Mucosa of descending colon (tissue), 3 donors: Measurements from ENCODE around the gene SYTL3. TPM values are rescaled to one million over a fixed set of nuclear protein-coding genes. Genes with fewer than 3 reads are reported as not detected.

Source experiments
- ATAC-seq: fragments of 200-7000 bp; cut with Tn5 transposase; one replicate; pipeline ENCODE4 v1.9.1; 2020; ENCODE audit warnings: mild to moderate bottlenecking, moderate library complexity
- DNase-seq, 3 donors: peaks; one replicate each; pipeline ENCODE4 v3.0.0-alpha.2; 2020
- H3K36me3 ChIP-seq: fragments of 200-600 bp; one replicate; pipeline ENCODE4 v1.8.0; 2021; ENCODE audit warnings: low read depth, mild to moderate bottlenecking
- H3K4me1 ChIP-seq: fragments of 200-600 bp; one replicate; pipeline ENCODE4 v1.8.0; 2021; ENCODE audit warnings: low read depth, mild to moderate bottlenecking
- H3K4me3 ChIP-seq: fragments of 200-600 bp; one replicate; pipeline ENCODE4 v1.8.0; 2021; ENCODE audit warnings: mild to moderate bottlenecking
- H3K9me3 ChIP-seq: fragments of 200-600 bp; one replicate; pipeline ENCODE4 v1.8.0; 2021; ENCODE audit warnings: mild to moderate bottlenecking
- CTCF ChIP-seq: fragments of 200-600 bp; IDR thresholded peaks from one replicate; pipeline ENCODE4 v1.8.0; 2022; ENCODE audit warnings: antibody characterized with exemption, mild to moderate bottlenecking
- intact Hi-C, 2 donors: fragments of 100-400 bp; cut with DNase I in 1 of 2; cut with micrococcal nuclease in 1 of 2; formaldehyde crosslinking; loops; one replicate each; pipeline versions ENCODE4 v1.11.0 to v1.11.1; 2022; cut with DNase I, micrococcal nuclease
- total RNA-seq, 3 donors: library from RNA; stranded (reverse); fragmentation: NEBNext Ultra II Directional in 2 of 3; extraction: Animal tissue kit (Norgen Biotek cat#: 25700) in 2 of 3; gene quantifications; one replicate each; pipeline versions ENCODE4 v1.2.1 to v1.2.4, GENCODE V29; 2021 to 2023
- donor health status: DM: no; HTN: no; CAD: no; lungs with moderate emphysema.
- donor health status: DM: no; HTN: no; CAD: no.
- donor health status: DM: no; HTN: yes; CAD: no.

SYTL3 gene
- total RNA-seq, 3 donors from 2014 or later = 2.8 to 4.7 (median 4.4) TPM

GRCh38 chr6:158715330-158716311, 65.8 kb downstream of the SYTL3 start:
- DNase-seq = peak; percentile 67 to 70 (median 69)
- H3K4me1 ChIP-seq = peaks cover 9% of the 10 kb centered on the region
- intact Hi-C loops = no loop called here
- H3K4me3 ChIP-seq = no peak overlapping the region
- no peaks in the 10 kb centered on the region for H3K36me3 ChIP-seq
- peak; percentile 74 for ATAC-seq
- no peak for TF ChIP-seq CTCF
- no peaks in the 10 kb centered on the region for H3K9me3 ChIP-seq

- DNase-seq = no peak
- ATAC-seq = peak; percentile 26
- no peaks in the 10 kb centered on the region for H3K9me3 ChIP-seq
Observed at GRCh38 chr6:158717341-158718330, 67.8 kb downstream of the SYTL3 start.

GRCh38 chr6:158718461-158719046, 68.7 kb downstream of the SYTL3 start:
- DNase-seq (peak in 2 of 3 donors; percentile 58 to 59), ATAC-seq (peak; percentile 58)
- Histone ChIP-seq H3K4me3 (no peak overlapping the region), H3K9me3 (no peaks in the 10 kb centered on the region), H3K36me3 (no peaks in the 10 kb centered on the region), H3K4me1 (peaks cover 9% of the 10 kb centered on the region)
- peak; percentile 34 for TF ChIP-seq CTCF
- intact Hi-C loops = no loop called here

More at GRCh38 chr6:158717341-158718330, 67.8 kb downstream of the SYTL3 start:
- H3K4me3 ChIP-seq = no peak overlapping the region
- intact Hi-C loops = no loop called here
- peaks cover 9% of the 10 kb centered on the region for H3K4me1 ChIP-seq
- TF ChIP-seq CTCF = no peak
- no peaks in the 10 kb centered on the region for H3K36me3 ChIP-seq

- Histone ChIP-seq H3K9me3 (no peaks in the 10 kb centered on the region), H3K4me3 (no peak overlapping the region), H3K36me3 (no peaks in the 10 kb centered on the region), H3K4me1 (peaks cover 9% of the 10 kb centered on the region)
- intact Hi-C loops = no loop called here
- no peak for TF ChIP-seq CTCF
- no peak for ATAC-seq
- DNase-seq = no peak
Observed at GRCh38 chr6:158722176-158722729, 72.4 kb downstream of the SYTL3 start.

- H3K4me1 ChIP-seq = no peaks in the 10 kb centered on the region
- H3K36me3 ChIP-seq = no peaks in the 10 kb centered on the region
- intact Hi-C loops = no loop called here
- no peak overlapping the region for H3K4me3 ChIP-seq
- TF ChIP-seq CTCF = no peak
- ATAC-seq = no peak
- DNase-seq = no peak
- H3K9me3 ChIP-seq = peaks cover 4% of the 10 kb centered on the region
Observed at GRCh38 chr6:158725704-158726103, 75.8 kb downstream of the SYTL3 start.
